Subcutaneous adipose tissue (tissue), 4 donors: Measurements from ENCODE around the gene SETX. TPM values are rescaled to one million over a fixed set of nuclear protein-coding genes. Genes with fewer than 3 reads are reported as not detected.

ENCODE experiments used
- CTCF ChIP-seq: fragments of 450-650 bp; IDR thresholded peaks from one replicate; pipeline ENCODE4 v1.5.1; 2016; ENCODE audit warnings: low read depth, mild to moderate bottlenecking, control low read depth, antibody characterized with exemption, moderate library complexity
- total RNA-seq, 4 donors: library from RNA; depleted of rRNA; stranded (reverse); fragments of >200 nt; gene quantifications; one replicate each; pipeline ENCODE4 v1.1.0, GENCODE V29; 2016

Gene SETX
- total RNA-seq, 4 donors from 2014 or later = 66.7 to 94.0 (median 75.6) TPM

- no peak for TF ChIP-seq CTCF
Measured at GRCh38 chr9:132250324-132251262, 104.2 kb downstream of the SETX start.

- TF ChIP-seq CTCF = no peak
Measured at GRCh38 chr9:132249690-132250089, 105.1 kb downstream of the SETX start.

GRCh38 chr9:132249123-132249522 lies 105.7 kb downstream of the SETX start:
- TF ChIP-seq CTCF = no peak

GRCh38 chr9:132247942-132248341 lies 106.8 kb downstream of the SETX start:
- no peak for TF ChIP-seq CTCF

GRCh38 chr9:132245465-132245864 lies 109.3 kb downstream of the SETX start:
- TF ChIP-seq CTCF = no peak

- TF ChIP-seq CTCF = no peak
Measured at GRCh38 chr9:132244582-132245455, 110.0 kb downstream of the SETX start.
